ENCODE results near the gene BANF2. TPM values are rescaled to one million over a fixed set of nuclear protein-coding genes. Genes with fewer than 3 reads are reported as not detected.

BANF2 gene
- total RNA-seq, 1 experiment from 2014 or later: not detected

DNA sequence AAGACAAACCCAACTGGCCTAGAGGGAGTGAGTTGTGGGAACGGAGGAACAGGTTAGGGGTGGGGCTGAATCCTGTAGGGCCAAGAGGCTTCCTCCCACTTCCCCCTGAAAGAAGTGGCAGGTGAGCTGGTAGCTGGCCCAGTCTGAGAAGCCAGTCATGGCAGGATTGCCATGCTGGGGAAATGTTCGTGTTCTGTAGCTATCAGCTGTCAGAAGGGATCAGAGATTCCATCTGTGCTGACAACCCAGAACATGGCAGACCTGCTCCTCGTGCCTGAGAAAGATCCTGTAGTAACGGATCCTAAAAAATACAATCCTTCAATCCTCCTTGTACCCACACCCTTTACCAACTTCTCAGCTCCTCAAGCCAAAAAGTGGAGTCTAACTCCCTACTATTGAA, 43.0 kb downstream of the BANF2 start:
- no peak overlapping the region for H2AFZ ChIP-seq (ENCODE audit: low read depth, low read length, poor library complexity, severe bottlenecking)
- no peaks in the 10 kb centered on the region for H3K27me3 ChIP-seq (ENCODE audit: insufficient read depth, low read length)
- no peak overlapping the region for H3K4me3 ChIP-seq (replicated peaks in 1 of 2; ENCODE audit: low read depth in 1 of 2, low read length in 2 of 2)
- no peaks in the 10 kb centered on the region for H3K9me2 ChIP-seq (ENCODE audit: insufficient read depth)
- DNase-seq (ENCODE audit: low read depth, low spot score) (no peak), ATAC-seq (no peak)
- intact Hi-C loops (cut with micrococcal nuclease): no loop called here
- no TSS peak for BruUV-seq (replicated peaks)
- H3K9ac ChIP-seq (ENCODE audit: low read length): no peak overlapping the region
- no peak overlapping the region for H3K27ac ChIP-seq (ENCODE audit: low read depth, low read length)
- H3K36me3 ChIP-seq (ENCODE audit: control insufficient read depth in 1 of 2, insufficient read depth in 2 of 2, low read length in 2 of 2): no peaks in the 10 kb centered on the region
- no peaks in the 10 kb centered on the region for H3K79me2 ChIP-seq (ENCODE audit: insufficient read depth, low read length)
- ChIA-PET RAD21 (ENCODE audit: low non-redundant PET in 1 of 2, low total read pairs in 2 of 2, uncharacterized antibody in 2 of 2, unreplicated experiment in 2 of 2) (no interaction called here), CTCF (no interaction called here), POLR2A (interaction anchor here (0.6 kb wide), 1 partner anchor 61 kb away, joined by 7 read pairs; the partner anchor contains the start of gene RRBP1)
- H3K4me1 ChIP-seq (ENCODE audit: control insufficient read depth in 1 of 2, insufficient read depth in 2 of 2, low read length in 2 of 2): peaks cover 7 to 12% of the 10 kb centered on the region in 2 experiments; a peak in 3 of 4 replicates
- H3K4me2 ChIP-seq (ENCODE audit: low read length): no peak overlapping the region
- TF ChIP-seq CBX3 (IDR thresholded peaks at IDR 0.05; ENCODE audit: low read depth) (no peak), POLR2A (IDR thresholded peaks at IDR 0.05; ENCODE audit: borderline replicate concordance, extremely low read depth, insufficient read depth, insufficient read length) (no peak), EGR1 (IDR thresholded peaks at IDR 0.05; ENCODE audit: low read depth) (no peak), ZNF274 (IDR thresholded peaks at IDR 0.05; ENCODE audit: low read depth, low read length) (no peak)
- TF ChIP-seq, protein P1, sequence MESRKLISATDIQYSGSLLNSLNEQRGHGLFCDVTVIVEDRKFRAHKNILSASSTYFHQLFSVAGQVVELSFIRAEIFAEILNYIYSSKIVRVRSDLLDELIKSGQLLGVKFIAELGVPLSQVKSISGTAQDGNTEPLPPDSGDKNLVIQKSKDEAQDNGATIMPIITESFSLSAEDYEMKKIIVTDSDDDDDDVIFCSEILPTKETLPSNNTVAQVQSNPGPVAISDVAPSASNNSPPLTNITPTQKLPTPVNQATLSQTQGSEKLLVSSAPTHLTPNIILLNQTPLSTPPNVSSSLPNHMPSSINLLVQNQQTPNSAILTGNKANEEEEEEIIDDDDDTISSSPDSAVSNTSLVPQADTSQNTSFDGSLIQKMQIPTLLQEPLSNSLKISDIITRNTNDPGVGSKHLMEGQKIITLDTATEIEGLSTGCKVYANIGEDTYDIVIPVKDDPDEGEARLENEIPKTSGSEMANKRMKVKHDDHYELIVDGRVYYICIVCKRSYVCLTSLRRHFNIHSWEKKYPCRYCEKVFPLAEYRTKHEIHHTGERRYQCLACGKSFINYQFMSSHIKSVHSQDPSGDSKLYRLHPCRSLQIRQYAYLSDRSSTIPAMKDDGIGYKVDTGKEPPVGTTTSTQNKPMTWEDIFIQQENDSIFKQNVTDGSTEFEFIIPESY (IDR thresholded peaks at IDR 0.05; ENCODE audit: extremely low read depth, insufficient replicate concordance, low read length): no peak
- TF ChIP-seq, protein P2, sequence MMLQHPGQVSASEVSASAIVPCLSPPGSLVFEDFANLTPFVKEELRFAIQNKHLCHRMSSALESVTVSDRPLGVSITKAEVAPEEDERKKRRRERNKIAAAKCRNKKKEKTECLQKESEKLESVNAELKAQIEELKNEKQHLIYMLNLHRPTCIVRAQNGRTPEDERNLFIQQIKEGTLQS (IDR thresholded peaks at IDR 0.05): no peak
- TF ChIP-seq, protein P3, sequence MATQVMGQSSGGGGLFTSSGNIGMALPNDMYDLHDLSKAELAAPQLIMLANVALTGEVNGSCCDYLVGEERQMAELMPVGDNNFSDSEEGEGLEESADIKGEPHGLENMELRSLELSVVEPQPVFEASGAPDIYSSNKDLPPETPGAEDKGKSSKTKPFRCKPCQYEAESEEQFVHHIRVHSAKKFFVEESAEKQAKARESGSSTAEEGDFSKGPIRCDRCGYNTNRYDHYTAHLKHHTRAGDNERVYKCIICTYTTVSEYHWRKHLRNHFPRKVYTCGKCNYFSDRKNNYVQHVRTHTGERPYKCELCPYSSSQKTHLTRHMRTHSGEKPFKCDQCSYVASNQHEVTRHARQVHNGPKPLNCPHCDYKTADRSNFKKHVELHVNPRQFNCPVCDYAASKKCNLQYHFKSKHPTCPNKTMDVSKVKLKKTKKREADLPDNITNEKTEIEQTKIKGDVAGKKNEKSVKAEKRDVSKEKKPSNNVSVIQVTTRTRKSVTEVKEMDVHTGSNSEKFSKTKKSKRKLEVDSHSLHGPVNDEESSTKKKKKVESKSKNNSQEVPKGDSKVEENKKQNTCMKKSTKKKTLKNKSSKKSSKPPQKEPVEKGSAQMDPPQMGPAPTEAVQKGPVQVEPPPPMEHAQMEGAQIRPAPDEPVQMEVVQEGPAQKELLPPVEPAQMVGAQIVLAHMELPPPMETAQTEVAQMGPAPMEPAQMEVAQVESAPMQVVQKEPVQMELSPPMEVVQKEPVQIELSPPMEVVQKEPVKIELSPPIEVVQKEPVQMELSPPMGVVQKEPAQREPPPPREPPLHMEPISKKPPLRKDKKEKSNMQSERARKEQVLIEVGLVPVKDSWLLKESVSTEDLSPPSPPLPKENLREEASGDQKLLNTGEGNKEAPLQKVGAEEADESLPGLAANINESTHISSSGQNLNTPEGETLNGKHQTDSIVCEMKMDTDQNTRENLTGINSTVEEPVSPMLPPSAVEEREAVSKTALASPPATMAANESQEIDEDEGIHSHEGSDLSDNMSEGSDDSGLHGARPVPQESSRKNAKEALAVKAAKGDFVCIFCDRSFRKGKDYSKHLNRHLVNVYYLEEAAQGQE (IDR thresholded peaks at IDR 0.05; ENCODE audit: low read depth): no peak
- TF ChIP-seq, protein P4, sequence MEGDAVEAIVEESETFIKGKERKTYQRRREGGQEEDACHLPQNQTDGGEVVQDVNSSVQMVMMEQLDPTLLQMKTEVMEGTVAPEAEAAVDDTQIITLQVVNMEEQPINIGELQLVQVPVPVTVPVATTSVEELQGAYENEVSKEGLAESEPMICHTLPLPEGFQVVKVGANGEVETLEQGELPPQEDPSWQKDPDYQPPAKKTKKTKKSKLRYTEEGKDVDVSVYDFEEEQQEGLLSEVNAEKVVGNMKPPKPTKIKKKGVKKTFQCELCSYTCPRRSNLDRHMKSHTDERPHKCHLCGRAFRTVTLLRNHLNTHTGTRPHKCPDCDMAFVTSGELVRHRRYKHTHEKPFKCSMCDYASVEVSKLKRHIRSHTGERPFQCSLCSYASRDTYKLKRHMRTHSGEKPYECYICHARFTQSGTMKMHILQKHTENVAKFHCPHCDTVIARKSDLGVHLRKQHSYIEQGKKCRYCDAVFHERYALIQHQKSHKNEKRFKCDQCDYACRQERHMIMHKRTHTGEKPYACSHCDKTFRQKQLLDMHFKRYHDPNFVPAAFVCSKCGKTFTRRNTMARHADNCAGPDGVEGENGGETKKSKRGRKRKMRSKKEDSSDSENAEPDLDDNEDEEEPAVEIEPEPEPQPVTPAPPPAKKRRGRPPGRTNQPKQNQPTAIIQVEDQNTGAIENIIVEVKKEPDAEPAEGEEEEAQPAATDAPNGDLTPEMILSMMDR (IDR thresholded peaks at IDR 0.05 in 2 of 3, conservative IDR thresholded peaks at IDR 0.05 in 1 of 3; ENCODE audit: borderline replicate concordance in 1 of 3, insufficient read depth in 1 of 3, low read depth in 2 of 3, low read length in 2 of 3): no peak
- H4K20me1 ChIP-seq (ENCODE audit: insufficient read depth): no peaks in the 10 kb centered on the region
- no peaks in the 10 kb centered on the region for H3K9me3 ChIP-seq (ENCODE audit: control insufficient read depth in 1 of 2, insufficient read depth in 1 of 2, low read depth in 1 of 2, low read length in 2 of 2)

Data from HCT116 (cell line).